GM03348 (cell line): Measurements from ENCODE around the gene PSMC6.

Experiments
- DNase-seq: peaks from one replicate; pipeline ENCODE4 v3.0.0; 2012; ENCODE audit warnings: low spot score

Gene PSMC6

GRCh38 chr14:52706724-52707706, at the start of gene PSMC6:
PSMC6 (plus strand) TSS chr14:52707200; CDS start chr14:52707220, 20 bp downstream.
- DNase-seq: peak; percentile 98

GRCh38 chr14:52660325-52660724, 46.7 kb upstream of the PSMC6 start:
- no peak for DNase-seq

GRCh38 chr14:52660832-52661231, 46.2 kb upstream of the PSMC6 start:
- DNase-seq: no peak

- no peak for DNase-seq
These were observed 45.7 kb upstream of the PSMC6 start for GRCh38 chr14:52661314-52661713.

DNA sequence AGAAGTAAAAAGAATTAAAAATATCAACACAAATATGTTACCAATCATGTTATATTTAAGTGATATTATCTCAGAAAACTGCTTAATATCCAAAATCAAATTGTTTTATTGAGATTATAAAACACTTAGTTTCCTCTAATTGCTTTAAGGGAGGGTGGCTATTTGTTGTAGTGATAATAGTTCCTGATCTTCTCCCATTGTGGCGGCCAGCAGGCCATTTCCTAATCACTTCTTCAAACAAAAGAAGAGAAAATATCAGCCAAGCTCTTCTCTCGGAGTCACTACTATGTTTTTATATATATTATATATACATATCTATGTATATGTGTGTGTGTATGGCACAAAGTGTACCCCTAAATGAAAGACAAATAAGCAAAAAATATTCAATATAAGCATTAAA, 43.1 kb upstream of the PSMC6 start:
- DNase-seq: no peak

- DNase-seq: no peak
These were observed 28.4 kb upstream of the PSMC6 start for GRCh38 chr14:52678591-52678990.

- DNase-seq: no peak
These were observed 22.9 kb upstream of the PSMC6 start for GRCh38 chr14:52683985-52684520.

DNA sequence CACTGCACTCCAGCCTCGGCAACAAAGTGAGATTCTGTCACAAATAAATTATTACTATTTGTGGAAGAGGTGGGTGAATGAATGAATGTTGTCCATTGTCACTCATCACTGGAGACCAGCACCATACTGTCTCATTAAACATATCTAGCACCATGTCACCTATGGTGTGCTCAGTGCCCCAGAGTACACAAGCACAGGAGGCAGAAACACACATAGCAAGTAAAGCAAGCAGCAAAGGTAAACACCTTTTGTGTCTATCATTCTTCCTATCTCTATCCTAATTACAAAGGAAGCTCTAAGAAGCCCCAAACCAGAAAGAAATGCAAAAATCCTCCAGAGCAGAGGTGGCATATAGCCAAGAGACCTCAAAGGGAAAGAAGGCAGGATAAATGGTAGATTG, 20.8 kb upstream of the PSMC6 start:
- DNase-seq: no peak

GRCh38 chr14:52690983-52691760, 15.8 kb upstream of the PSMC6 start:
- DNase-seq: no peak

- peak; percentile 31 for DNase-seq
These were observed 14.6 kb upstream of the PSMC6 start for GRCh38 chr14:52692248-52692962.

DNA sequence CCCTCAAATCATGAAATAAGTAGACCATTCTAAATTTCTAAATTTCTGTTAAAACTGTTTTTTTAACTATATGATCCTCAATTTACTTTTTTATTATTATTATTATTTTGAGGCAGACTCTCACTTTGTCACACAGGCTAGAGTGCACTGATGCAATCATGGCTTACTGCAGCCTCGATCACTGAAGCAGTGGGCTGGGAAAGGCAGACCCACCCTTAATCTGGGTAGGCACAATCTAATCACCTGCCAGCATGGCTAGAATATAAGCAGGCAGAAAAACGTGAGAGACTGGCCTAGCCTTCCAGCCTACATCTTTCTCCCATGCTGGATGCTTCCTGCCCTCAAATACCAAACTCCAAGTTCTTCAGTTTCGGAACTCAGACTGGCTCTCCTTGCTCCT, 14.0 kb upstream of the PSMC6 start:
- no peak for DNase-seq

- no peak for DNase-seq
These were observed 13.5 kb upstream of the PSMC6 start for GRCh38 chr14:52693532-52693931.

- peak; percentile 44 for DNase-seq
These were observed 12.1 kb upstream of the PSMC6 start for GRCh38 chr14:52694761-52695480.

- DNase-seq: peak; percentile 92
These were observed 11.4 kb upstream of the PSMC6 start, which contains the start of gene ERO1A for GRCh38 chr14:52695481-52696091. ERO1A (minus strand) TSS chr14:52695558; CDS start chr14:52695481, 77 bp downstream.

GRCh38 chr14:52700701-52701172, 6.3 kb upstream of the PSMC6 start:
- DNase-seq: no peak

DNA sequence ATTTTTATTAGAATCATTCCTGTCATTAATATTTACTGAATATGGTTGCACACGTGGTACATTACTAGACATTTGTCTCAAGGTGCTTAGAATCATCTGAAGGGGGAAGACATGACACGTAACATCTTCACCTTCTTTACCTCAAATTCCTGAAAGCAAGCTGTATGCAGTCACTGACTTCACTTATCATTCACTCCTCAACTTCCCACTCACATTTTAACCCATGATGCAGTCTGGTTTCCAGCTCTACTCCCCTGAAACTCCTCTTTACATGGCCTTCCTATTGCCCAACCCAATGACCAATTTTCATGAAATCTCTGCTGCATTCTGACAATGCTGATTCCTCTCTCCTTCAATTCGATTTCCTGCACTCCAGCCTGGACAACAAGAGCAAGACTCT, 5.8 kb upstream of the PSMC6 start:
- no peak for DNase-seq

- DNase-seq: peak; percentile 90
These were observed 3.8 kb upstream of the PSMC6 start for GRCh38 chr14:52703225-52703624.

DNA sequence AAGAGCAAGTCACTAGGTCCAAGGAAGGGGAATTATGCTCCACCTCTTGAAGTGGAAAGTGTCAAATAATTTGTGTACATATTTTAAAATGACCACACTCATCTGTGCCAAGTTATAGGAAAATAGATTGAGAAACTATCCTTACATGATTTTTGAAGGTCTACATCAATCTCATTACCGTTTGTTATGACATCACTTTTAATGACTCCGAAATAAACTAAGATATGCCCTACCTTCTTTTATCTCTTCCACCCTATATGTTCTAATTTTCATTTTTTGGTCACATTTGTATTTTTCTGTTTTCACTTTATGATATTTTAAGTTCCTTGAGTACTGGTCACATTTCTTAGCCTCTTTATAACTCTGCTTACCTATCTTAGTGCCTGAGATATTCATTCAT, 3.3 kb upstream of the PSMC6 start:
- DNase-seq: no peak

GRCh38 chr14:52706286-52706685, 714 bp upstream of the PSMC6 start:
- DNase-seq: no peak

DNA sequence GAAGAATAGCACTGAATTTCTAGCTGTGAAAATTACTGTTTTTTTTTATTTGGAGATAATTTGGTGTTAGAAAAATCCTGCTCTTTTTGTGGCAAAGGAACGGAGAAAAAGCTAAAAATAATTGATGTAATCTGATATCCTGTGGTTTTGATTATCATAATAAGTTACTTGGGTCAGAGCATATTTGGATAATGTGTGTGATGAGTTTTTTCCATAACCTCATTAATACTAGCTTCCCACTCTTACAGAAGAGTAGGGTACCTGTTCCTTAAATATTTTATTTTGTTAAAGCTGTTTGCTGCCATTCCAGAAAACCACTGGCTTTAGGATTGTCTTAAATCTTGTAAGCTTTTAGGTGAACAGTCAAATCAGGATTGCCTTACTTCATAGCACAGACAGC, 4.7 kb downstream of the PSMC6 start:
- no peak for DNase-seq

- no peak for DNase-seq
These were observed 9.2 kb downstream of the PSMC6 start for GRCh38 chr14:52716155-52716554.
